Stomach (tissue), 9 donors: ENCODE measurements around the gene CLIC3. TPM values are rescaled to one million over a fixed set of nuclear protein-coding genes. Genes with fewer than 3 reads are reported as not detected.

Experiments used
- DNase-seq, 2 donors: peaks; one replicate each; pipeline versions ENCODE4 v3.0.0 to v3.0.0-alpha.2; 2013 to 2019
- H3K27ac ChIP-seq, 5 donors: fragments of 200-600 bp in 4 of 5; sonication (generic) in 4 of 5; one replicate each; pipeline ENCODE4 v1.5.1; 2013 to 2019; ENCODE audit warnings: mild to moderate bottlenecking in 1 of 5, moderate library complexity in 1 of 5
- H3K27me3 ChIP-seq, 3 donors: fragments of 200-600 bp; sonication (generic); one replicate each; pipeline ENCODE4 v1.5.1; 2017 to 2019; ENCODE audit warnings: mixed run types in 1 of 3
- H3K36me3 ChIP-seq, 4 donors: fragments of 200-600 bp; sonication (generic); 1 replicate in 3 of 4; 2 replicates in 1 of 4; pipeline ENCODE4 v1.5.1; 2016 to 2019
- H3K4me1 ChIP-seq, 4 donors: fragments of 200-600 bp; sonication (generic); one replicate each; pipeline ENCODE4 v1.5.1; 2016 to 2019
- H3K4me3 ChIP-seq, 4 donors: fragments of 200-600 bp; sonication (generic) in 3 of 4; one replicate each; pipeline ENCODE4 v1.5.1; 2016 to 2019; ENCODE audit warnings: mild to moderate bottlenecking in 1 of 4
- H3K9me3 ChIP-seq, 4 donors: fragments of 200-600 bp; sonication (generic); one replicate each; pipeline ENCODE4 v1.5.1; 2016 to 2019
- CTCF ChIP-seq, 7 experiments: fragments of 450-650 bp in 4 of 7; fragments of 200-600 bp in 3 of 7; sonication (generic) in 3 of 7; IDR thresholded peaks; one replicate each; pipeline ENCODE4 v1.5.1; 2016 to 2019; ENCODE audit warnings: antibody characterized with exemption in 7 of 7, control low read depth in 2 of 7, mild to moderate bottlenecking in 1 of 7
- EP300 ChIP-seq: sonication (generic); formaldehyde crosslinking; IDR thresholded peaks from one replicate; pipeline ENCODE4 v1.6.1; 2017; ENCODE audit warnings: antibody characterized with exemption
- POLR2A ChIP-seq, 4 donors: fragments of 450-650 bp; IDR thresholded peaks; one replicate each; pipeline ENCODE4 v1.6.1; 2016; ENCODE audit warnings: antibody characterized with exemption in 4 of 4, control low read depth in 2 of 4, mild to moderate bottlenecking in 1 of 4, moderate library complexity in 1 of 4
- POLR2AphosphoS5 ChIP-seq, 3 donors: sonication (generic); formaldehyde crosslinking; IDR thresholded peaks; one replicate each; pipeline ENCODE4 v1.6.1; 2016; ENCODE audit warnings: antibody characterized with exemption in 3 of 3
- WGBS, 5 donors: extraction: QIAGEN DNeasy Blood & Tissue Kit in 3 of 5; methylation state at CpG; one replicate each; pipeline versions ENCODE4 v1.1.5 to v1.1.7; 2013 to 2018; 5-methylcytosine and 5-hydroxymethylcytosine counted together
- intact Hi-C: fragments of 100-400 bp; cut with DNase I; formaldehyde crosslinking; loops from one replicate; pipeline ENCODE4 v1.15.1; 2023; ENCODE audit warnings: low total_unique reads
- polyA plus RNA-seq, 3 donors: library from polyadenylated mRNA; stranded (reverse); fragments of 200-250 nt; gene quantifications; one replicate each; pipeline ENCODE4 v1.2.3, GENCODE V29; 2013
- total RNA-seq, 5 donors: library from RNA; depleted of rRNA; stranded (reverse); fragments of >200 nt; gene quantifications; one replicate each; pipeline versions ENCODE4 v1.1.0 to v1.2.3, GENCODE V29; 2014 to 2016
- donor health status: healthy with polysubstance abuse.
- donor health status: Bipolar disorder and iron deficiency.
- donor health status: healthy.

Gene CLIC3
- total and polyA plus RNA-seq, 8 donors: 3.3 to 70.9 (median 9.7) TPM; not detected in 4

GRCh38 chr9:136984464-136985026, 11.8 kb downstream of the CLIC3 start:
- Histone ChIP-seq H3K27me3 (peaks cover 12 to 69% (median 28%) of the 10 kb centered on the region in 3 donors), H3K4me3 (no peak overlapping the region), H3K27ac (no peak overlapping the region), H3K9me3 (no peaks in the 10 kb centered on the region), H3K4me1 (peaks cover 4 to 15% (median 10%) of the 10 kb centered on the region in 4 donors), H3K36me3 (no peaks in the 10 kb centered on the region)
- intact Hi-C loops: no loop called here
- DNase-seq: no peak
- WGBS, 5 donors: 54 to 67% (median 62%) methylated on average over 13 to 29 of the region's 29 CpGs
- TF ChIP-seq POLR2AphosphoS5 (IDR thresholded peaks at IDR 0.05): no peak
- no peak for TF ChIP-seq EP300
- TF ChIP-seq POLR2A (IDR thresholded peaks at IDR 0.05): no peak
- no peak for TF ChIP-seq CTCF (IDR thresholded peaks at IDR 0.05)

DNA sequence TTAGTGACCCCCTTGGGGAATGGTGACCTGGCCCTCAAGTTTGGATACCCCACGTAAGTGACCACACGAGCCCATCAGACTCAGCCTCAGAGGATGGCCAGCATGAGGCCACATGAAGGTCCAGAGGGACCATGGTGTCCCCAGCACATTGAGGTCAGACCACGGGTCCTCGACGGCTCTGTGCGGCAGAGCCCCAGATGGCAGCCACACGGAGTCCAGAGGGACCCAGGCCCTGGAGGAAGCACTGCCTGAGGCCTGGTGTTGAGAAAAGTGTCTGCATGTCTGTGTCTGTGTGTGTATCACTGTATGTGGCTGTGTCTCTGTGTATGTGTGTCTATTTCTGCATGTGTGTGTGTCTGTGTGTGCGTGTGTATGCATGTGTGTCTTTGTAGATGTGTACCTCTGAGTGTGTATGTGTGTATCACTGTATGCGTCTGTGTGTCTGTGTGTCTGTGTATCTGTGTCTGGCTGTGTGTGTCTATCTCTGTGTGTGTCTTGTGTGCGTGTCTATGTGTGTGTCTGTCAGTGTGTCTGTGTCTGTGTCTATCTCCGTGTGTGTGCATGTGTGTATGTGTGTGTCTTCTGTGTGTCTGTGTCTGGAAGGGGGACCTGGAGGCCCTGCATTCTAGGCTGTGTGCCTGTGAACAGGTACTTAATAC, 12.6 kb downstream of the CLIC3 start:
- no peak for DNase-seq
- H3K4me1 ChIP-seq: peaks cover 4 to 18% (median 13%) of the 10 kb centered on the region in 4 donors
- TF ChIP-seq POLR2A (IDR thresholded peaks at IDR 0.05): no peak
- no peak for TF ChIP-seq CTCF (IDR thresholded peaks at IDR 0.05)
- TF ChIP-seq EP300: no peak
- no peak for TF ChIP-seq POLR2AphosphoS5 (IDR thresholded peaks at IDR 0.05)
- peaks cover 12 to 69% (median 28%) of the 10 kb centered on the region in 3 donors for H3K27me3 ChIP-seq
- no peak overlapping the region for H3K4me3 ChIP-seq
- intact Hi-C loops: no loop called here
- WGBS, 5 donors: 79 to 92% (median 86%) methylated on average over 7 to 11 of the region's 11 CpGs
- no peaks in the 10 kb centered on the region for H3K36me3 ChIP-seq
- H3K27ac ChIP-seq: no peak overlapping the region
- H3K9me3 ChIP-seq: no peaks in the 10 kb centered on the region

- Histone ChIP-seq H3K9me3 (no peaks in the 10 kb centered on the region), H3K4me1 (peaks cover 6 to 23% (median 17%) of the 10 kb centered on the region in 4 donors), H3K27ac (no peak overlapping the region), H3K27me3 (peaks cover 12 to 72% (median 28%) of the 10 kb centered on the region in 3 donors), H3K4me3 (no peak overlapping the region), H3K36me3 (no peaks in the 10 kb centered on the region)
- intact Hi-C loops: no loop called here
- no peak for TF ChIP-seq CTCF (IDR thresholded peaks at IDR 0.05)
- TF ChIP-seq POLR2AphosphoS5 (IDR thresholded peaks at IDR 0.05): no peak
- TF ChIP-seq EP300: no peak
- no peak for TF ChIP-seq POLR2A (IDR thresholded peaks at IDR 0.05)
- DNase-seq: no peak
- 80 to 89% (median 81%) methylated on average over 7 to 9 of the region's 9 CpGs for WGBS, 5 donors
These were observed 13.2 kb downstream of the CLIC3 start for GRCh38 chr9:136983167-136983566.

DNA sequence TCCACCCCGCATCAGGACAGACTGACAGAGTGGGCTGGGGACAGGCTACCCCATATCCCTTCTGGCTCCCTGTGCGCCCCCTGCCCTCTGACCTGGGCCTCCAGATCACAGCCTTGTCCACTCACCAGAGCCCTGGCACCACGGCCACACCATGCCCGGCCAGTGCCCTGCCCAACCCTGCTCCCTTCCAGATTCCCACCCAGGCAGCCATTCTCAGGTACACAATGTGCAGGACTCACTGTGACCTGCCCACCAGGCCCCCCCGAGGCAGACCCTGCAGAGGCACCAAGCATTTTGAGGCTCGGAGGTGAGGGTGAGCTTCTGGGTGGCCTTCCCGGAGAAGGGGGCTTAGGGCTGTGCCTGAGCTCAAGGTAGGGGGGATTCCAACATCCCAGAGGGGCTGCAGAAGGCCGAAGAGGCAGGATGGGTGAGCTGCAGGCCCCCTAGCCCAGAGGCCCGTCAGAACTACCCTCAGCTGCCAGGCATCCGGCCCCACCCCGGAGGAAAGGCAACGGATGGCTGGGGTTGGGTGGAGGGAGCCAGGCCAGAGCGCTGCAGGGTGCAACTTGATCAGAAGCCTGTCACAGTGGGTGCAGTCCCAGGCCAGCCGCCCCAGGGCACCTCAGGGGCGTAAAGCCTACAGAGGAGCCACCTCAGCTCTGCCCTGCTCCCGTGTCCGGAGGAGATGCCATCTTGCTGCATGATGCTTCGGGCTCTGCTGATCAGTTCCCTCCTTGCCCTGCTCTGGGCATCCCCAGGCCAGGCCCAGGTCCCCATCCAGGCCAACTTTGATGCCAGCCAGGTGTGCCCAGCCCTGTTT, 13.9 kb downstream of the CLIC3 start, which contains the start of gene LCNL1:
Gene LCNL1, plus strand, starts transcription at position 762 of the 820 bp plus-strand sequence. CDS start 594 bp downstream, outside the sequence.
- H3K4me3 ChIP-seq: no peak within 1 kb of the TSS
- peaks cover 12 to 75% (median 34%) of the 10 kb centered on the region in 3 donors for H3K27me3 ChIP-seq
- H3K9me3 ChIP-seq: no peaks in the 10 kb centered on the region
- 71 to 78% (median 75%) methylated on average over 17 to 18 of the region's 18 CpGs for WGBS, 5 donors
- DNase-seq: no peak
- H3K36me3 ChIP-seq: no peaks in the 10 kb centered on the region
- H3K27ac ChIP-seq: peak within 1 kb of the TSS in 2 of 5 donors; percentile 7 to 51
- intact Hi-C loops: no loop called here
- H3K4me1 ChIP-seq: peaks cover 13 to 30% (median 24%) of the 10 kb centered on the region in 4 donors
- TF ChIP-seq EP300 (no peak), POLR2AphosphoS5 (IDR thresholded peaks at IDR 0.05) (no peak), CTCF (IDR thresholded peaks at IDR 0.05) (no peak), POLR2A (IDR thresholded peaks at IDR 0.05) (no peak)
